ENCODE measurements around the gene GLYR1. TPM values are rescaled to one million over a fixed set of nuclear protein-coding genes. Genes with fewer than 3 reads are reported as not detected.

The GLYR1 gene
- total and polyA plus RNA-seq, 2 donors (not counting 3 experiments of a cell fraction or from before 2014, with no cell fraction given) = 47.9 to 107 TPM

- H2AFZ ChIP-seq (ENCODE audit: low read depth, low read length) = no peak overlapping the region
- POLR2A ChIA-PET = no interaction called here
- H3K4me3 ChIP-seq (replicated peaks in 1 of 3; ENCODE audit: insufficient read depth in 1 of 3, low read depth in 1 of 3, low read length in 3 of 3) = no peak overlapping the region
- no peaks in the 10 kb centered on the region for H3K79me2 ChIP-seq (ENCODE audit: control insufficient read depth, insufficient read depth, low read length)
- H4K20me1 ChIP-seq (replicated peaks; ENCODE audit: control insufficient read depth, extremely low read depth, insufficient read depth, low read length) = no peaks in the 10 kb centered on the region
- TF ChIP-seq FOS (IDR thresholded peaks at IDR 0.05; ENCODE audit: borderline replicate concordance, insufficient read depth, low read length) (no peak), POLR2AphosphoS5 (IDR thresholded peaks at IDR 0.05; ENCODE audit: insufficient read depth, low read depth, low read length) (no peak), JUN (IDR thresholded peaks at IDR 0.05; ENCODE audit: borderline replicate concordance, insufficient read depth, insufficient read length, low read depth) (no peak), GATA2 (IDR thresholded peaks at IDR 0.05; ENCODE audit: insufficient read depth, insufficient read length, low read depth, low read length) (no peak), MAX (IDR thresholded peaks at IDR 0.05; ENCODE audit: insufficient read depth, insufficient read length) (no peak), CTCF (IDR thresholded peaks at IDR 0.05; ENCODE audit: extremely low read depth in 1 of 2, insufficient read depth in 1 of 2, low read depth in 1 of 2, low read length in 2 of 2) (no peak), POLR2A (IDR thresholded peaks at IDR 0.05; ENCODE audit: low read depth, low read length) (no peak)
- intact Hi-C loops (cut with micrococcal nuclease) (no loop called here), dilution Hi-C loops (cut with MboI; ENCODE audit: extremely low pct_ligation_motif_present, low sequenced_read_pairs) (no loop called here)
- FAIRE-seq (no peak), DNase-seq (ENCODE audit: low read depth, low spot score) (no peak)
- no peak overlapping the region for H3K4me2 ChIP-seq (ENCODE audit: insufficient read depth, low read length)
- no peaks in the 10 kb centered on the region for H3K9me3 ChIP-seq (replicated peaks; ENCODE audit: control insufficient read depth, insufficient read depth, low read length)
- peaks cover 11 to 36% of the 10 kb centered on the region in 2 experiments for H3K36me3 ChIP-seq (ENCODE audit: control insufficient read depth in 2 of 2, extremely low read depth in 1 of 2, insufficient read depth in 2 of 2, low read length in 2 of 2)
- H3K4me1 ChIP-seq (ENCODE audit: control insufficient read depth, extremely low read depth, insufficient read depth, low read length) = no peaks in the 10 kb centered on the region
- H3K27ac ChIP-seq (ENCODE audit: insufficient read depth, low read depth, low read length) = no peak overlapping the region
- H3K9ac ChIP-seq (replicated peaks; ENCODE audit: extremely low read depth, insufficient read depth, low read length) = no peak overlapping the region
- CTCF ChIA-PET = interaction anchor here (1.0 kb wide), 1 partner anchor 11 kb away, joined by 5 read pairs; no protein-coding TSS in a partner anchor
- no peaks in the 10 kb centered on the region for H3K9me1 ChIP-seq (replicated peaks; ENCODE audit: control insufficient read depth, extremely low read depth, insufficient read depth, low read length)
- H3K27me3 ChIP-seq (ENCODE audit: control insufficient read depth in 2 of 2, insufficient read depth in 2 of 2, low read length in 2 of 2) = no peaks in the 10 kb centered on the region
- no TSS peak for BruUV-seq (replicated peaks)
These were observed 33.7 kb downstream of the GLYR1 start for GRCh38 chr16:4813251-4814003.

Measured in endothelial cell of umbilical vein (primary cell).